ENCODE data around the gene CDH2.

Gene CDH2

DNA sequence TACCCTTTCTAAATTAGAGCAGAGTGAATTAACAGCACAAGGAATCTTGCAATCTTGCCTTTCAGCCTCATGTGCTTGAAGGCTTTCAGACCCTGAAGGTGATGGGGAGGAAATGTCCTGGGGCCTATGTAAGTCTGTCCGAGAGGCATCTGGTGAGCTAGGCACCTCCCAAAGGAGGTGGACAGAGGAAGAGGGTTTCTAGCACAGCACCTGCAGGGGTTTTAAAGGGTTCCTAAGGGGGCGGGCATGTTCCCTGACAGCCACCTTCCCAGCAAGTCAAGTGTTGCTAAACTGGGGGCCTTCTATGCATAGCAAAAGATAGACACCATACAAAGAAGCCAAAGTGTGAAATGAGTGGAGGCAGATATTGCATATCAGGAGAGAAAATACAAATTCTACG is 88.5 kb downstream of the CDH2 start:
- no peak for DNase-seq (ENCODE audit: low read depth)

GRCh38 chr18:28086670-28087552 is 90.0 kb downstream of the CDH2 start:
- no peak for DNase-seq (ENCODE audit: low read depth)

- no peak for DNase-seq (ENCODE audit: low read depth)
These were observed 95.4 kb downstream of the CDH2 start for GRCh38 chr18:28081516-28081915.

DNA sequence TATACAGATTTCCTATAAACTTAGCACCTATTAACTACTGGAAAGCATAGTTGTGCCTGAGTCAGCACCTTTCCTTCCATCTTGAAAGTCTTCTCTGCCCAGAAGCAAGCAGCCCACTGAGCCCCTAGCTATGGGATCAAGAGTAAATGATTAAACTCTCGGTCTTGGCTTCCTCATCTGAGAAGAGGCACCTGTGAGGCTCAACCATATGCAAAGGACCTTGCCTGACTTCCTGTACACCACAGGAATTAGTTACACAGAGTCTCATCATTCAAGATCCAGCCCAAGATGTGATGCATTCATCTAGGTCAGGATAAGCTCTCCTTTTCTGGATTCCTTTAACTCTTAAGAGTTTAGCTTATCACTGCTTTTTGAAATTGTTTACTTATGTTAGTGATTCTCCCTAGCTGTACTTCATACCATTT is 96.0 kb downstream of the CDH2 start:
- no peak for DNase-seq (ENCODE audit: low read depth)

DNA sequence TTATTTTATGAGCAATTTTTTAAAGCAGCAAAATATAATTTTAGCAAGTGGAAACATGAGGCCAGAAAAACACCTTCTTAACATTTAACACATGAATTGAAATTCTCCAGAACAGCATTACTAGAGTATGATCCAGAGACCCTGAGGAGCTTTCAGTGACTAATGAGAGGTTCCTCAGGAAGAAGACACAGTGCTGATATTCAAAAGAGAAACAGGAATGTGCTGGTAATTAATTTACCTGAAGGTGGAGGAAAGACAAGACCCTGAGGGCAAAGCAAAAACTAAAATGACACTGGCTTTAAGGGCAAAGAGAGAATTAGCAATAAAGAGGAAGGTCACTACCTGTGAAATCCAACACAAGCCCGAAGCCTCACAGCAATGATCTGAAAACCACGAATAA is 97.0 kb downstream of the CDH2 start:
- DNase-seq (ENCODE audit: low read depth), result no peak

DNA sequence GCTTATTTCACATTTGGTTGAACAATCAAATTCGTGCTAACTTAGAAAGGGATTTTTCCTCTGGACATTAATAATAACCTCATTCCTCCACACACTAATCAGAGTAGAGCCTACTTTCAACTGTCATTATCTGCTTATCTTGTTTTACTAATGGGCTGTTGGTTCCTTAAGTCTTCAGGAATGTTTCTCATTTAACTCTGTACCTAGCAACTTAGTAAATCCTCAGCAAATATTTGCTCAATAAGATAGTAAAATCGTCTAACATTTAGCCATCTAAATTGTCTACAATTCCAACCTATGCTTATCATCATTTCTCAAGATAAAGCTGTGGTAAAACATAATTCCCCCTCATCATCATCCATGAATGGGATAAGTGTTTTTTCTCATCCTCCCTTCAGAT is 98.1 kb downstream of the CDH2 start:
- DNase-seq (ENCODE audit: low read depth), result no peak

DNA sequence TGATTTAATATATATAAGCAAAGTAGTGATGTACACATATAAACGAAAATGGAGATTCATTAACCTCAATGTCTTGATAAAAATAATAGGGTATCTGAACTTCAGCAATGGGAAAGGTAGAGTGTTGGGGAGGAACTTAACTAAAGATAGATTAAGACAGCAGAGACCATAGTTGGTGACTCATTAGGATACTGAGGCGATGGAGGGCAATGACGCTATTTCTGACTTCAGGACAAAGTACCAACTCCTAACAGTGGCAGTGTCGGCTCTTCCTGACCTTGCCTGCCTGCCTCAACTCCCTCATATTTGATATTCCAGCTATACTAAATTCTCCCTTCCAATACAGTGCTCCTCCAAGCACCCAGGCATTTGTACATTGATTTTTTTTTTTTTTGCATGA is 98.6 kb downstream of the CDH2 start:
- DNase-seq (ENCODE audit: low read depth), result no peak

DNA sequence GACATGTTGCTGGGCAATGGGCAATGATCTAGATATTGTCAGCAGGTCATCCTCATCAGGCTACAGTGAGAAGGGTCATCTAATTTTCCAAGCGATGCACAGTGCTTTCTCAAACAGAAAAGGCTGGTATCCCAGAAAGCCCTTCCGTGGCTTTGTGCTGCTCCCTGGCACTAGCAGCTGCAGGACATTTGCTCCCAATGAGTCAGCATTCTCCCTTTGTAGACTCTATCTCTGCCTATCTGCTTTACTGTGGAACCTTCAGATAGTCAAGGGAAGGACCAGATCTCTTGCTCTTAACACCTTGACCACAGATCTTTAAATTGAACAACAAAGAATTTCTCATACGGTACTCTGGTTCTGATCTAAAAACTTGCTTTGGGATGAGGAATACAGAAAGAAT is 101.4 kb downstream of the CDH2 start:
- no peak for DNase-seq (ENCODE audit: low read depth)

- DNase-seq (ENCODE audit: low read depth), result no peak
These were observed 102.9 kb downstream of the CDH2 start for GRCh38 chr18:28074076-28074475.

DNA sequence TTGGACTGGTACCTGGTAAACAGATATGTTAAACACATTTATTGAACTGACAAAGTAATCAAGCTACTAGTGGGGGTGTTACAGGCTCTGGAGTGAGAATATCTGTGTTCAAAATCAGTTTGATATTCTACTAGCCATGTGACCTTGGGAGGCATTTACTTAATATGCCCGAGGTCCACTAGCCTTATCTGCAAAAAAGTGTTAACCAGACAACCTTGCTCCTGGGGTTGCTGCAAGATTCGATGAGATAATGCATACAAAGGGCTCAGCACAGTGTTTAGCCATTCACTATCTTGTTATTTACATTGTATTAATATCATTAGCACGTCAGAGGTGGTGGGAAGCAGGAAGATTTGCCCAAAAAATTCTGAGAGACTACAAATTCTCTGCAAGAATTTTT is 103.3 kb downstream of the CDH2 start:
- DNase-seq (ENCODE audit: low read depth), result no peak

- no peak for DNase-seq (ENCODE audit: low read depth)
These were observed 105.7 kb downstream of the CDH2 start for GRCh38 chr18:28071199-28071598.

GRCh38 chr18:28068207-28068606 is 108.7 kb downstream of the CDH2 start:
- no peak for DNase-seq (ENCODE audit: low read depth)

DNA sequence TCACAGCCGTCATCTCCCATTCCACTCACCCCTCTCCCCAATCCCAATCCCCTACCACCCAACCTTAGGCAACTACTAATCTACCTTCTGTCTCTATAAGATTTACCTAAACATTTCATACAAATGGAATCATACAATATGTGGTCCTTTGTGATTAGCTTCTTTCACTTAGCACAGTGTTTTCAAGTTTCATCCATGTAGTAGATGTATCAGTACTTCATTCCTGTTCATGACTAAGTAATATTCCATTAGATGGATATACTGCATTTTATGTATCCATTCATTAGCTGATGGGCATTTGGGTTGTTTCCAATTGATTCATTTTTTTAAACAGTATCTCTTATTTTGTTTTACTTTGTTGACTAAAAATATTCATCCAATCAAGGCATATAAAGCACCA is 109.6 kb downstream of the CDH2 start:
- DNase-seq (ENCODE audit: low read depth), result no peak

- DNase-seq (ENCODE audit: low read depth), result no peak
These were observed 111.1 kb downstream of the CDH2 start for GRCh38 chr18:28065793-28066186.

DNA sequence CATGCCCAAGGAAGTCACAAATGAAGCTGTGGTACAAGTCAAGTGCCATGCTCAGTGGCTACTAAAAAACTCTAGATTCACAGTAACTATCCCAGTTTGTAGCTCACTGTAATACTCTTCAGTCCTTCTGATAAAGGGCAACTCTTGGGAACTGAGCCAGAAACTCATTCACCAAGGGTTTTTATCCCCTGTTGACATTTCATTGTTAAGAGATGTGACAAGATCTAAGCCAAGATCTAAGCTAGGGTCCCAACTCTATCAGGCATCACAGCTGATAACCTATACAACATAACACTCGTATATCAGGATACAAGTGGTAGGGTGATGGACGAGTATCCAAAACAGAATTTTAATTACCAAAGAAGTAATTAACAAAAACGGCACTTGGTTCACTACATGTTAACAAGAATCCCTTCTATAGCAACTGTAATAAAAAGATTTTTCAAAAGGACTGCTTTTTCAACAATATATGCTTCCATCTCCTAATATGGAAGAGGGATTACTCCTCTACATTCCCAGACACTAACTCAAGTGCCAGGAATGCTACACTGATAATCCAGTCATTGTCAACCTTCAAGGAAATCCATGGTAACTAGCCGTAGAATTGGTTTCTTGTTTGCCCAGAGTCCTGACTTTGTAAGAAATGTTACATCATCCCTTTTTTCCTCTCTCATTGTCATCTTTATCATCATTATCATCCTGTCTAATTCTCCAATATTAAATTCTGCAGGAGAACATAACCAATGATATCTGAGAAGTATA is 111.7 kb downstream of the CDH2 start:
- DNase-seq (ENCODE audit: low read depth), result no peak

- no peak for DNase-seq (ENCODE audit: low read depth)
These were observed 113.0 kb downstream of the CDH2 start for GRCh38 chr18:28063926-28064325.

DNA sequence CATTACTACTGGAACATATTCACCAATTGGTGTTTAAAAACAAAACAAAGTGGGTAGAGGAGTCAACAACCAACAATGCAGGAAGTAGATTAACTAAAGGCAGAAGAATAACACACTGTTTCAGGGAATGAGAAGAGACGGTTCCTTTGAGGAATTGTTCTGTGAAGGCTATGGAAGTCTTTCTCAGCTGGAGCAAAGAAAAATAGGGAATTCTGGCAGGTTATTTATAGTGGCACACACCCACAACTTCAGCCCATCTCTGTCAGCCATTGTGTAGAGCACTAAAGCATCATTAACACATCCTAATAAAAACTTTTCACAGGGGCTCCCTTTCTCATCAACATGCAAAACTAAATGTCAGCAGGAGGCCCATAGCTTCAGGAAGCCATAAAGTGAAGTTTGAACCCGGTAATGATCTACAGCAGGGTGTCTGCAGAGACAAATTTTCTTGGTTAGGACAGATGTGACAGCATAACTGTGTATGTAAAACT is 113.6 kb downstream of the CDH2 start:
- DNase-seq (ENCODE audit: low read depth), result no peak

DNA sequence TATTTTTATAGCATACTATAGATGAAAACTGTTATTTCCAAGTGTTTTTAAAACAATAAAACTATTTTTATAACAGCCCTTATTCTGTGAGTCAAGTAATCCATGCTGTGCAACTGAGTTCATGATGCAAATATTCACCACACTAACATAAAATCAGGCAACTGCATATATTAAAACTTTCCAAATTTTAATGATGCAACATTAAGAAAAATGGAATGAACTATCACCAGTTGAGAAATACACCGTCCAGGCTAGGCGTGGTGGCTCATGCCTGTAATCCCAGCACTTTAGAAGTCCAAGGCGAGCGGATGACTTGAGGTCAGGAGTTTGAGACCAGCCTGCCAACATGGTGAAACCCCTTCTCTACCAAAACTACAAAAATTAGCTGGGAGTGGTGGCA is 114.5 kb downstream of the CDH2 start:
- DNase-seq (ENCODE audit: low read depth), result no peak

DNA sequence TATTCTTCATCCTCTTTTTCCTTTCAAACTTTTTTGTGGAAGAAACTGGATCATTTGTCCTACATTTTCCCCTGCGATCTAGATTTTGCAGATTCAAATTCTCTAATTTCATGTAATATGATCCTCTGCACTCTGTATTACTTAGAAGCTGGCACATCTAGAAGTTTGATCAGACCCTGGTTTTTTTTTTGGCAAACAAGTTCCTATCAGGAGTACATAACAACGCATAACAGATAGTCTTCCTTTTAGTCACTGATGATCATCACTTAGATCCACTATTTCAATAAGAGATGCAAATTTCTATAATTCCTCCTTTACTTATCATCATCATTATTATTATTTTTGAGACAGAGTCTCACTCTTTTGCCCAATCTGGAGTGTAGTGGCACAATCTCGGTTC is 117.1 kb downstream of the CDH2 start:
- no peak for DNase-seq (ENCODE audit: low read depth)

GRCh38 chr18:28050545-28050944 is 126.4 kb downstream of the CDH2 start:
- DNase-seq (ENCODE audit: low read depth), result no peak

DNA sequence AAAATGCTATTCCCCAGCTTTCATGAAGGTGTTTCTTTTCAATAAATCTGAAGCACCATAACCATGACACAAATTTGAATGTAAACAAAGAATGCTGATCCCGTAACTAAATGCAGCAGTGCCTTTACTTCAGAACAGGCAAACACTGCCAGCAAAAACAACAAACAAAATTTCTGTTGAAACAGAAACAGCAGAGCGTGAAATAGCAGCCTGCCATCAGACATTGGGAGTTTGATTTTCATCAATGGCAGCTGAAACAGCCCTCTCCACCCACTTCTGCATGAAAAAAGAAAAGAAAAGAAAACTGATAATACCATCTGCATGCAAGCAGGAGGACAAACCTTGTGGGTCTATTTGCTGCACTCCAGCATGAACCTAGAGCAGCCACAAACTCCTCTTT is 128.3 kb downstream of the CDH2 start:
- DNase-seq (ENCODE audit: low read depth), result no peak

GRCh38 chr18:28045880-28046279 is 131.1 kb downstream of the CDH2 start:
- DNase-seq (ENCODE audit: low read depth), result no peak

- DNase-seq (ENCODE audit: low read depth), result no peak
These were observed 131.6 kb downstream of the CDH2 start for GRCh38 chr18:28045176-28045810.

Data from activated T-helper 9 cell treated with anti-CD3 and anti-CD28 coated beads, Interleukin-2, amount 50 U/mL, for 16 hours (primary cell).